Colonic mucosa (tissue), 4 donors: ENCODE measurements around the gene ACOXL. TPM values are rescaled to one million over a fixed set of nuclear protein-coding genes. Genes with fewer than 3 reads are reported as not detected.

Experiments used
- DNase-seq: peaks from one replicate; pipeline ENCODE4 v3.0.0-alpha.2; 2020
- H3K27ac ChIP-seq: fragments of 200-600 bp; one replicate; pipeline ENCODE4 v1.8.0; 2021
- H3K27me3 ChIP-seq: fragments of 200-600 bp; one replicate; pipeline ENCODE4 v1.8.0; 2021
- H3K36me3 ChIP-seq: fragments of 200-600 bp; one replicate; pipeline ENCODE4 v1.8.0; 2021
- H3K4me1 ChIP-seq: fragments of 200-600 bp; one replicate; pipeline ENCODE4 v1.8.0; 2021; ENCODE audit warnings: mild to moderate bottlenecking
- H3K4me3 ChIP-seq: fragments of 200-600 bp; one replicate; pipeline ENCODE4 v1.8.0; 2021
- H3K9ac ChIP-seq, 2 donors: one replicate each; pipeline ENCODE4 v1.7.0; 2013; ENCODE audit warnings: control low read depth in 2 of 2, low read depth in 2 of 2, low read length in 2 of 2
- H3K9me3 ChIP-seq: fragments of 200-600 bp; one replicate; pipeline ENCODE4 v1.8.0; 2021
- intact Hi-C: fragments of 100-400 bp; cut with DNase I; formaldehyde crosslinking; loops from one replicate; pipeline ENCODE4 v1.14.1; 2022
- total RNA-seq, 2 donors: library from RNA; stranded (reverse); fragmentation: NEBNext Ultra II Directional in 1 of 2; extraction: Animal tissue kit (Norgen Biotek cat#: 25700) in 1 of 2; gene quantifications; one replicate each; pipeline ENCODE4 v1.2.1, GENCODE V29; 2021
- TF ChIP-seq, protein P1 (sequence below): fragments of 200-600 bp; IDR thresholded peaks from one replicate; pipeline ENCODE4 v1.8.0; 2022; ENCODE audit warnings: antibody characterized with exemption, mild to moderate bottlenecking
- donor health status: healthy.
- donor health status: DM: no; HTN: no; CAD: no.
- donor health status: DM: no; HTN: no; CAD: no.

Gene ACOXL
- total RNA-seq, 2 donors from 2014 or later = 0.32 to 0.82 TPM

- TF ChIP-seq, protein P1, sequence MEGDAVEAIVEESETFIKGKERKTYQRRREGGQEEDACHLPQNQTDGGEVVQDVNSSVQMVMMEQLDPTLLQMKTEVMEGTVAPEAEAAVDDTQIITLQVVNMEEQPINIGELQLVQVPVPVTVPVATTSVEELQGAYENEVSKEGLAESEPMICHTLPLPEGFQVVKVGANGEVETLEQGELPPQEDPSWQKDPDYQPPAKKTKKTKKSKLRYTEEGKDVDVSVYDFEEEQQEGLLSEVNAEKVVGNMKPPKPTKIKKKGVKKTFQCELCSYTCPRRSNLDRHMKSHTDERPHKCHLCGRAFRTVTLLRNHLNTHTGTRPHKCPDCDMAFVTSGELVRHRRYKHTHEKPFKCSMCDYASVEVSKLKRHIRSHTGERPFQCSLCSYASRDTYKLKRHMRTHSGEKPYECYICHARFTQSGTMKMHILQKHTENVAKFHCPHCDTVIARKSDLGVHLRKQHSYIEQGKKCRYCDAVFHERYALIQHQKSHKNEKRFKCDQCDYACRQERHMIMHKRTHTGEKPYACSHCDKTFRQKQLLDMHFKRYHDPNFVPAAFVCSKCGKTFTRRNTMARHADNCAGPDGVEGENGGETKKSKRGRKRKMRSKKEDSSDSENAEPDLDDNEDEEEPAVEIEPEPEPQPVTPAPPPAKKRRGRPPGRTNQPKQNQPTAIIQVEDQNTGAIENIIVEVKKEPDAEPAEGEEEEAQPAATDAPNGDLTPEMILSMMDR = no peak
- no peak overlapping the region for H3K9ac ChIP-seq
- H3K4me1 ChIP-seq = no peaks in the 10 kb centered on the region
- no peaks in the 10 kb centered on the region for H3K9me3 ChIP-seq
- H3K36me3 ChIP-seq = no peaks in the 10 kb centered on the region
- H3K27me3 ChIP-seq = no peaks in the 10 kb centered on the region
- H3K27ac ChIP-seq = no peak overlapping the region
- intact Hi-C loops = no loop called here
- DNase-seq = no peak
- no peak overlapping the region for H3K4me3 ChIP-seq
Measured at GRCh38 chr2:111108745-111109271, 376.4 kb downstream of the ACOXL start.

- TF ChIP-seq, protein P1 = no peak
Measured at GRCh38 chr2:111111101-111111755, 378.9 kb downstream of the ACOXL start.

DNA sequence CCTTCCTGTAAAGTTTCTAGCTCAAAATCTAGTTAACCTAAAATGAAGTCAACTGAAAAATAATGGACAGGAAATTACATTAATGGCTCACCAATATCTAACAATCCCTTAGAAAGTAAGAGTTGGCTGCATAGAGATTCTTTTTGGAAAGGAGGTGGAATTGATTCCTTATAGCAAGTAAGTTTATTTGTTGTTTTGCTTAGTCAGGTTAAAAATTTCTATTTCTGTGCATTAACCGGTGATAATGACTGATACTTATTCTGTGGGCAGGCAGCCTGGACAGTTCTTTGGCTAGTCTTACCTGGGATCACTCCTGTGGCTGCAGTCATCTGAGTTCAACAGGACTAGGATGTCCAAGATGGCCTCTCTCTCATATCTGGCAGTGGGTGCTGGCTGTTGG lies 381.5 kb downstream of the ACOXL start:
- Histone ChIP-seq H3K36me3 (no peaks in the 10 kb centered on the region), H3K27ac (no peak overlapping the region), H3K27me3 (peaks cover 3% of the 10 kb centered on the region), H3K9me3 (no peaks in the 10 kb centered on the region), H3K9ac (no peak overlapping the region), H3K4me1 (peaks cover 6% of the 10 kb centered on the region), H3K4me3 (no peak overlapping the region)
- no peak for DNase-seq
- TF ChIP-seq, protein P1 = no peak
- intact Hi-C loops = loop anchor here (5.0 kb wide), 1 partner anchor 302 kb away; no protein-coding TSS in a partner anchor

More at GRCh38 chr2:111111101-111111755, 378.9 kb downstream of the ACOXL start:
- H3K4me3 ChIP-seq = no peak overlapping the region
- H3K27me3 ChIP-seq = no peaks in the 10 kb centered on the region
- no peaks in the 10 kb centered on the region for H3K4me1 ChIP-seq
- intact Hi-C loops = loop anchor here (5.0 kb wide), 1 partner anchor 299 kb away; no protein-coding TSS in a partner anchor
- DNase-seq = no peak
- no peak overlapping the region for H3K27ac ChIP-seq
- no peaks in the 10 kb centered on the region for H3K36me3 ChIP-seq
- H3K9me3 ChIP-seq = no peaks in the 10 kb centered on the region
- no peak overlapping the region for H3K9ac ChIP-seq

DNA sequence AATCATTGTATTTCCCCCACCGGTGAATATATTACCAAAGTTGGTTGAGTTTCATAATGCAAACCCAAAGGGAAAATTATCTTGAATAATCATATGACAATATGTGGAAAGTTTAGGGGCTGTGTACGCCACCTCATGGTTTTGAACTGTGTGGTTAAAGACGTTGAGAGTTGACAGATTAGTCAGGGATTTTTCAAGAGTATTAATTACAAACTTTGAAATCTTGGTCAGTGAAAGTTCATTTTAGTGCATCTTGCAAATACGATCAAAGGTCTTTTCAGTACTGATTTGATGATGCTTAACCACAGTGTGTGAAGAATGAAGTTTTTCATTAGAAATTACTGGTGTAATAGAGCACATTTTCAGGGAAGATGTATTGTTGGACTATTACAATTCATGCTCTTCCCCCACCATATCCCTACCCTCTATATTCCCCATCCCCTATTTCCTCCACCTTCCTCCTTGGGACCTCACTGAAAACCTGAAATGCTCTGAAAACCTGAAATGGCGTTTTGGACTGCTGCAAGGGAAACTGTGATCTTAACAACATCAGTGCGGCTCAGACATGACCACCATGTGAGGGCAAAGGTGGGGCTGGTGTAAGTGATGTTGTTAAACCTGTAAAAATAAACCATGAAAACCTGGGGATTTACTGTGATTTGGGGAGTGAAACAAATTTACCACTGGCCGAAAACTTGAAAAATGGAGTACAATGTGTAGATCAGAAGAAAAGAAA lies 383.8 kb downstream of the ACOXL start:
- DNase-seq = no peak
- intact Hi-C loops = no loop called here

More for the DNA sequence above, 383.8 kb downstream of the ACOXL start:
- H3K27me3 ChIP-seq = peaks cover 7% of the 10 kb centered on the region
- H3K4me1 ChIP-seq = peaks cover 6% of the 10 kb centered on the region
- TF ChIP-seq, protein P1 = no peak
- no peak overlapping the region for H3K27ac ChIP-seq
- H3K36me3 ChIP-seq = no peaks in the 10 kb centered on the region
- no peak overlapping the region for H3K4me3 ChIP-seq
- peak overlapping the region in 1 of 2 donors; percentile 71 for H3K9ac ChIP-seq
- H3K9me3 ChIP-seq = no peaks in the 10 kb centered on the region
